Tibial nerve (tissue), 4 donors: ENCODE measurements around the gene DNAJB1. TPM values are rescaled to one million over a fixed set of nuclear protein-coding genes. Genes with fewer than 3 reads are reported as not detected.

Experiments used
- DNase-seq, 2 donors: peaks; one replicate each; pipeline ENCODE4 v3.0.0-alpha.2; 2019; ENCODE audit warnings: low spot score in 2 of 2
- H3K27ac ChIP-seq, 4 donors: fragments of 200-600 bp; sonication (generic) in 3 of 4; one replicate each; pipeline ENCODE4 v1.5.1; 2017 to 2019; ENCODE audit warnings: mild to moderate bottlenecking in 1 of 4
- H3K27me3 ChIP-seq, 2 donors: fragments of 200-600 bp; sonication (generic) in 1 of 2; one replicate each; pipeline versions ENCODE4 v1.5.1 to v1.6.0; 2017 to 2019
- H3K36me3 ChIP-seq, 3 donors: fragments of 200-600 bp; sonication (generic); one replicate each; pipeline ENCODE4 v1.5.1; 2018 to 2019
- H3K4me1 ChIP-seq, 4 donors: fragments of 200-600 bp; sonication (generic) in 3 of 4; one replicate each; pipeline ENCODE4 v1.5.1; 2017 to 2019
- H3K4me3 ChIP-seq, 4 donors: fragments of 200-600 bp; sonication (generic) in 3 of 4; one replicate each; pipeline ENCODE4 v1.5.1; 2017 to 2019; ENCODE audit warnings: mild to moderate bottlenecking in 1 of 4, moderate library complexity in 1 of 4
- H3K9me3 ChIP-seq, 4 donors: fragments of 200-600 bp; sonication (generic) in 3 of 4; one replicate each; pipeline ENCODE4 v1.5.1; 2017 to 2019
- EP300 ChIP-seq, 2 donors: sonication (generic); formaldehyde crosslinking; IDR thresholded peaks; one replicate each; pipeline ENCODE4 v1.6.1; 2017; ENCODE audit warnings: antibody characterized with exemption in 2 of 2, mild to moderate bottlenecking in 1 of 2
- POLR2A ChIP-seq, 2 donors: fragments of 450-650 bp; IDR thresholded peaks; one replicate each; pipeline ENCODE4 v1.6.1; 2017; ENCODE audit warnings: antibody characterized with exemption in 2 of 2, mild to moderate bottlenecking in 2 of 2, moderate library complexity in 2 of 2
- WGBS, 2 donors: methylation state at CpG; one replicate each; pipeline ENCODE4 v1.1.5; 2018; 5-methylcytosine and 5-hydroxymethylcytosine counted together
- total RNA-seq, 4 donors: library from RNA; depleted of rRNA; stranded (reverse); fragments of >200 nt; gene quantifications; one replicate each; pipeline ENCODE4 v1.1.0, GENCODE V29; 2016
- TF ChIP-seq, protein P1 (sequence below), 5 experiments: fragments of 200-600 bp in 3 of 5; fragments of 450-650 bp in 2 of 5; sonication (generic) in 3 of 5; IDR thresholded peaks; one replicate each; pipeline ENCODE4 v1.5.1; 2016 to 2019; ENCODE audit warnings: antibody characterized with exemption in 5 of 5, mild to moderate bottlenecking in 3 of 5, moderate library complexity in 2 of 5

Gene DNAJB1
- total RNA-seq, 4 donors from 2014 or later = 48.9 to 132 (median 73.9) TPM

DNA sequence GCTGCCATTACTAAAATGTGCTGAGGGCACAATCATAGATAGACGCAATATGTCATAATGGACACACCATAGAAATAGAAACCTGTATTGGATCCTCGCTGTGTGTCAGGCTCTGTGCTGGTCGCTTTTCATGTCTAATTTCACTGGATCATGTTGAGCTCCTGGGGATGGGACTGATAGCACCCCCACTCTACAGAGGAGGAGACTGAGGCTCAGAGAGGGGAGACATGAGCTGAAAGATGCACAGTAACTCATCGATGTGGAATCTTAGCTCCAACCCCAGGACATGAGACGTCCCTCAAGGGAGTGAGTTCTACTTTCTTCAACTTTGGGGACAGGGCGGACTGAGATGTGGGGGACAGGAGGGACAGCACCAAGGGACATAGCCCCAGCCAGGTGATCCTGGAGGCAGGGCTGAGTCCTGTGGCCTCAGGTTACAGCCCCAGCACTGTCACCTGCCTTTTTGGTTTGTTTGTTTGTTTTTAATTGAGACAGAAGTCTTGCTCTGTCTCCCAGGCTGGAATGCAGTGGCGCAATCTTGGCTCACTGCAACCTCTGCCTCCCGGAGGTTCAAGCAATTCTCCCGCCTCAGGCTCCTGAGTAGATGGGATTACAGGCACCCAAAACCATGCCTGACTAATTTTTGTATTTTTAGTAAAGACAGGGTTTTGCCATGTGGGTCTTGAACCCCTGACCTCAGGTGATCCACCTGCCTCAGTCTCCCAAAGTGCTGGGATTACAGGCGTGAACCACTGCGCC lies 15.7 kb downstream of the DNAJB1 start:
- H3K36me3 ChIP-seq = no peaks in the 10 kb centered on the region
- WGBS, 2 donors = 80 to 83% methylated on average over 11 of the region's 11 CpGs
- no peak for DNase-seq
- H3K9me3 ChIP-seq = no peaks in the 10 kb centered on the region
- H3K4me3 ChIP-seq = no peak overlapping the region
- peaks cover 0 to 14% (median 2%) of the 10 kb centered on the region in 4 donors for H3K4me1 ChIP-seq
- no peak overlapping the region for H3K27ac ChIP-seq
- TF ChIP-seq POLR2A (IDR thresholded peaks at IDR 0.05) (no peak), EP300 (IDR thresholded peaks at IDR 0.05) (no peak)
- TF ChIP-seq, protein P1, sequence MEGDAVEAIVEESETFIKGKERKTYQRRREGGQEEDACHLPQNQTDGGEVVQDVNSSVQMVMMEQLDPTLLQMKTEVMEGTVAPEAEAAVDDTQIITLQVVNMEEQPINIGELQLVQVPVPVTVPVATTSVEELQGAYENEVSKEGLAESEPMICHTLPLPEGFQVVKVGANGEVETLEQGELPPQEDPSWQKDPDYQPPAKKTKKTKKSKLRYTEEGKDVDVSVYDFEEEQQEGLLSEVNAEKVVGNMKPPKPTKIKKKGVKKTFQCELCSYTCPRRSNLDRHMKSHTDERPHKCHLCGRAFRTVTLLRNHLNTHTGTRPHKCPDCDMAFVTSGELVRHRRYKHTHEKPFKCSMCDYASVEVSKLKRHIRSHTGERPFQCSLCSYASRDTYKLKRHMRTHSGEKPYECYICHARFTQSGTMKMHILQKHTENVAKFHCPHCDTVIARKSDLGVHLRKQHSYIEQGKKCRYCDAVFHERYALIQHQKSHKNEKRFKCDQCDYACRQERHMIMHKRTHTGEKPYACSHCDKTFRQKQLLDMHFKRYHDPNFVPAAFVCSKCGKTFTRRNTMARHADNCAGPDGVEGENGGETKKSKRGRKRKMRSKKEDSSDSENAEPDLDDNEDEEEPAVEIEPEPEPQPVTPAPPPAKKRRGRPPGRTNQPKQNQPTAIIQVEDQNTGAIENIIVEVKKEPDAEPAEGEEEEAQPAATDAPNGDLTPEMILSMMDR (IDR thresholded peaks at IDR 0.05) = no peak
- H3K27me3 ChIP-seq = no peaks in the 10 kb centered on the region

DNA sequence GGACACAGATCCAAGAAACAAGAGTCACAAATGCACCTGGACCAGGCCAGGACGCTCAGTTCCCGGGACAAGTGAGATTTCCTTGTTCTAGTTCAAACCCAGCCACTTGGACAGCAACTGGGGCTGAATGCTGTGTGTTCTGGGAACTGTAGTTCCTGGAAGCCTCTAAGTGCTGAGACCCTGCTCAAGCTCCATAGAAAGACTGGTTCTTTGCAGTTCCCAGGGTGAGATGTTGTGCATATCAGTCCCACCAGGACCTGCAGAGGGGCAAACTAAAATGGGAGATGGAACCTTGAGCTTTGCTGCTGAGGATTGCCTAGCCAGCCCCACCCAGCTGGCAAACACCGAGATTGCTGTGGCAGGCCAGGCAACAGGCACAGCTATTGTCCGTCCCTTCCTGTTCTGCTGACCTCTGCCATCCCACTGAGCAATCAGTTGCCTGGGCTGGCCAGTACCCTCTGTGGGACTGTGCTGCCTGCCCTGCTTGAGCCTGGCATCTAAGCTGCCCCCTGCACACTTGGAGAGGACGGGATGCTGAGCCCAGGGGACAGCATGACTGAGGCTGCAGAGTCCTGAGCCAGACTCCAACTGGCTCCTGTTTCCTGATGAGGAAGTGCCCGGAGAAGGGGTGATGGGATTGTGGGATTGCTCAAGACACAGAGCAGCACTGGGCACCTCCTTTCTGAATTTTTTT lies 20.8 kb downstream of the DNAJB1 start:
- TF ChIP-seq POLR2A (IDR thresholded peaks at IDR 0.05) (no peak), EP300 (IDR thresholded peaks at IDR 0.05) (peak in 1 of 2 donors; percentile 14)
- H3K27me3 ChIP-seq = no peaks in the 10 kb centered on the region
- no peak overlapping the region for H3K4me3 ChIP-seq
- WGBS, 2 donors = 35 to 37% methylated on average over 4 to 6 of the region's 6 CpGs
- no peak for DNase-seq
- H3K4me1 ChIP-seq = peaks cover 0 to 46% (median 23%) of the 10 kb centered on the region in 4 donors
- H3K9me3 ChIP-seq = no peaks in the 10 kb centered on the region
- peak overlapping the region; percentile 65 to 90 (median 87) for H3K27ac ChIP-seq
- peaks cover 0 to 4% (median 0%) of the 10 kb centered on the region in 3 donors for H3K36me3 ChIP-seq

DNA sequence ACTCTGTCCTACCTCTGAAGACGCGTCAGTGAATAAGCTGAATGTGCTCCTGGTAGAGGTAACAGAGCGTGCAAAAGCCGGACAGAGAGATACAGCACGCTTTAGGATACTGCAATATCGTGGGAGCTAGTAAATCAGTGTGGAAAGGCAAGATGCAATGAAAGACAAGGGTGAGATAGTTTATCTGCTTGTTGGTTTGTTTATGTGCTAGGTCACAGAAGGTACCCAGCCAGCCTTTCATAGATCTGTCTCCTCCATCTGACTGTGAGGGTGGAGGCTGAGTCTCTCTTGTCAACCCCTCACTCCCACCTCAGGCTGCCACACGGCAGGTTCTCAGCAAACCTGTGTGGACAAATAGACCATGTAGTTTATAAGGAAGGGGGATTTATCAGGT lies 21.4 kb downstream of the DNAJB1 start:
- Histone ChIP-seq H3K27ac (peak overlapping the region; percentile 65 to 90 (median 87)), H3K4me1 (peaks cover 0 to 46% (median 23%) of the 10 kb centered on the region in 4 donors), H3K36me3 (peaks cover 0 to 10% (median 0%) of the 10 kb centered on the region in 3 donors), H3K27me3 (no peaks in the 10 kb centered on the region), H3K9me3 (no peaks in the 10 kb centered on the region), H3K4me3 (peak overlapping the region in 3 of 4 donors; percentile 19 to 90 (median 83))
- no peak for DNase-seq
- 22 to 53% methylated on average over 7 of the region's 7 CpGs for WGBS, 2 donors
- TF ChIP-seq POLR2A (IDR thresholded peaks at IDR 0.05) = no peak
- TF ChIP-seq EP300 (IDR thresholded peaks at IDR 0.05) = no peak
- TF ChIP-seq, protein P1 (IDR thresholded peaks at IDR 0.05) = no peak

DNA sequence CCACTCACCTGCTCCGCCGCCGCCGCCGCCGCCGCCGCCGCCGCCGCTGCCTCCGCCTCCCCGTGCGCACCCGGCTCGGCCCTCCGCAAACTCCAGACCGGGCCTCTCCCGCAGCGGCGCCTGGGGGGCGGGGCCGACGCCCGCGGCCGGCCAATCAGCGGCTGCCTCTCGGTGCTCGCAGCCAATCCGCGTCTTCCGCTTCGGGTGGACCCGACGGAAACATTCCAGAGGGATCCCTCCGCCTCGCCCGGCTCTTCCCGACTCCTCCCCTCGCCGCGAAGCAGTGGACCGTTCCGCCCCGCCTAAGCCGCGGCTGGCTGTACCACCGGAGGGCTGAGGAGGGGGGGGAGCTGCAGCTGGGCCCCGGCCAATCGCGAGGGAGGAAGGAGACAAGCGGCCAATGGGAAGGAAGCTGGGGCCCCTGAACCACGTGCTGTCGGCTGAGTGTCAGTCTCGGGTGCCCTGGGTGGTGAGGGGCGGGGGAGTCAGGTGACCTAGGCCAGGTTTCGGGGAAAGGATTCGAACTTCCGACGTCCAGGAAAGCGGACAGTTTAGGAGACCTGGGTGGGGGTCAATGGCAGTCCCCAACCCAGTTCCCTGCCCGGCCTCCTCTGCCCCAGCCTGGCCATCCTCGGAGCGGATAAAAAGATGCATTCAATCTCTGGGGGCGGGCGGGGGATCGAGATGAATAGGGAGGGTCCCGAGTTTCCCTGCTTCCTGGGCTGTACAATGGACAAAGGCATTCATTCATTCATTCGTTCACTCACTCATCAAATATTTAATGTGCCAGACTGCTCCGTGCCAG lies 22.0 kb downstream of the DNAJB1 start, which contains the start of gene GIPC1:
GIPC1 (minus strand) TSS at position 99 of the 805 bp plus-strand sequence. CDS start 13,151 bp downstream, outside the sequence.
- Histone ChIP-seq H3K27ac (peak within 1 kb of the TSS; percentile 65 to 90 (median 88)), H3K27me3 (no peaks in the 10 kb centered on the region), H3K4me1 (peaks cover 0 to 46% (median 23%) of the 10 kb centered on the region in 4 donors), H3K4me3 (peak within 1 kb of the TSS; percentile 83 to 91 (median 88)), H3K36me3 (peaks cover 0 to 16% (median 0%) of the 10 kb centered on the region in 3 donors), H3K9me3 (no peaks in the 10 kb centered on the region)
- TF ChIP-seq POLR2A (IDR thresholded peaks at IDR 0.05) (peak; percentile 32 to 68), EP300 (IDR thresholded peaks at IDR 0.05) (peak; percentile 83 to 91)
- TF ChIP-seq, protein P1 (IDR thresholded peaks at IDR 0.05) = peak in 2 of 5 experiments; percentile 19 to 46
- DNase-seq = peak; percentile 86 to 91
- WGBS, 2 donors = 5 to 8% methylated on average over 22 to 24 of the region's 71 CpGs

DNA sequence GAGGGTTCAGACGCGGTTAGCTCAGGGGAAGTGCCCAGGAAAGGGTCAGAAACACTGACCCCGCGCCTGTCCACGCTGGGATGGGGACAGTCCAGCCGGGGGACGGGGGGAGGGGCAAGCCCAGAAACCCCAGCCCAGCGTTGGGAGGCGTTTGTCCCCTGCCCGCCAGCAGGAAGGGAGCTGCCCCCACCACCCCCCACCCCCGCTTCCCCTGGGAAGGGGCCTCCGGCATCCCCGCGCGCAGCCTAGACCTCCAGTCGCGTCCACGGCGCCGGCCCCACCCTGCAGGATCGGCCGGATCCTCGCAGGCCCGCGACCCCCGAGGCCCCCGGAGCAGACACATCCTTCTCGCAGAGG lies 22.5 kb downstream of the DNAJB1 start:
- 0 to 1% methylated on average over 9 to 11 of the region's 28 CpGs for WGBS, 2 donors
- Histone ChIP-seq H3K27me3 (no peaks in the 10 kb centered on the region), H3K27ac (peak overlapping the region; percentile 56 to 90 (median 88)), H3K4me3 (peak overlapping the region; percentile 83 to 91 (median 88)), H3K9me3 (no peaks in the 10 kb centered on the region), H3K4me1 (peaks cover 0 to 46% (median 23%) of the 10 kb centered on the region in 4 donors), H3K36me3 (peaks cover 0 to 21% (median 0%) of the 10 kb centered on the region in 3 donors)
- TF ChIP-seq, protein P1 (IDR thresholded peaks at IDR 0.05) = no peak
- TF ChIP-seq EP300 (IDR thresholded peaks at IDR 0.05) (no peak), POLR2A (IDR thresholded peaks at IDR 0.05) (no peak)
- DNase-seq = no peak
